Activated T-cell treated with anti-CD3 and anti-CD28 coated beads, Interleukin-2, amount 50 U/mL, for 72 hours (primary cell): Measurements from ENCODE around the gene MARCHF9. TPM values are rescaled to one million over a fixed set of nuclear protein-coding genes. Genes with fewer than 3 reads are reported as not detected.

Experiments
- ATAC-seq, 2 donors: fragments of 150-1000 bp; cut with Tn5 transposase; replicated peaks in 1 of 2; 2 replicates each; pipeline ENCODE4 v1.10.0; 2021; ENCODE audit warnings: moderate library complexity in 2 of 2, mild to moderate bottlenecking in 1 of 2
- DNase-seq, 2 donors: peaks; one replicate each; pipeline ENCODE4 v3.0.0; 2021 to 2022; ENCODE audit warnings: mixed read lengths in 1 of 2
- H3K27ac Mint-ChIP-seq: one replicate; pipeline ENCODE4 v1.8.0; 2022; ENCODE audit warnings: mild to moderate bottlenecking, moderate library complexity, mixed read lengths
- H3K27me3 Mint-ChIP-seq: one replicate; pipeline ENCODE4 v1.8.0; 2022; ENCODE audit warnings: low read depth, mixed read lengths
- H3K36me3 Mint-ChIP-seq, 2 donors: one replicate each; pipeline ENCODE4 v1.8.0; 2022; ENCODE audit warnings: mixed read lengths in 2 of 2, mild to moderate bottlenecking in 1 of 2; ENCODE audit not compliant: insufficient read depth in 2 of 2
- H3K4me1 Mint-ChIP-seq: one replicate; pipeline ENCODE4 v1.8.0; 2022; ENCODE audit warnings: low read depth, mixed read lengths
- H3K4me3 Mint-ChIP-seq, 2 donors: one replicate each; pipeline ENCODE4 v1.8.0; 2022; ENCODE audit warnings: mild to moderate bottlenecking in 2 of 2, mixed read lengths in 2 of 2, moderate library complexity in 2 of 2
- H3K9me3 Mint-ChIP-seq, 2 donors: one replicate each; pipeline ENCODE4 v1.8.0; 2022; ENCODE audit warnings: mixed read lengths in 2 of 2
- total RNA-seq, 2 donors: library from RNA; stranded (reverse); gene quantifications; one replicate each; pipeline ENCODE4 v1.2.3, GENCODE V29; 2022

The MARCHF9 gene
- total RNA-seq, 2 donors from 2014 or later = 30.2 to 32.9 TPM

- Mint-ChIP-seq H3K4me3 (no peak overlapping the region), H3K27me3 (no peaks in the 10 kb centered on the region), H3K27ac (no peak overlapping the region), H3K36me3 (peaks cover 6 to 15% of the 10 kb centered on the region in 2 donors), H3K9me3 (no peaks in the 10 kb centered on the region), H3K4me1 (peaks cover 45% of the 10 kb centered on the region)
- no peak for ATAC-seq
- DNase-seq = no peak
These were observed 3.9 kb downstream of the MARCHF9 start for GRCh38 chr12:57758552-57759359.

DNA sequence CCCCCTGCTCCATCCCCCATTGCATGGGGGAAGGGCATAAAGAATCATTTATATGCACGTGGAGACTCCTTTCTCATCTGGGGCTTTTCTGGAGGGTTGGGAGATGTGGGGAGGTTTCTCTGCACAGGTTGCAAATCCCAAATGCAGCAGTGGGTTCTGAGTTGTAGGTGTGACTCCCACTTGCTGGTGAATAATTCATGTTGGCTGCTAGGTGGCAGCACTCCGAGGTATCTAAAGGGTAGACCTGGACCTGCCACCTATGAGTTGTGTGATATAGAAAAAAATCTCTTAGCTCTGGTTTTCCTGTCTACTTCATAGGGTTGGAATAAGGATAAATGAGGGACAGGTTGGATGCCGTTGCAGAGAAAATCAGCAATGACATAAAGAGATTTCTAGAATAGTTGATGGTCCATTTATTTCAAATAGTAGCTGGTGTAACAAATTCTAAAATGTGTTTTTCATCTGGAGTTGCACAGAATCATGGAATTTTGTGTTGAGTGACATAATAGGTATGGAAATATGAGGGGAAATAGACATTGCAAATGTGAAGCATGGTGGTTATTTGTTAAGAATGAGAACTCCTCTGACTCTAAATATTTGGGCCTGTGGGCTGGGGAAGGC is 4.6 kb downstream of the MARCHF9 start:
- no peak for ATAC-seq

DNA sequence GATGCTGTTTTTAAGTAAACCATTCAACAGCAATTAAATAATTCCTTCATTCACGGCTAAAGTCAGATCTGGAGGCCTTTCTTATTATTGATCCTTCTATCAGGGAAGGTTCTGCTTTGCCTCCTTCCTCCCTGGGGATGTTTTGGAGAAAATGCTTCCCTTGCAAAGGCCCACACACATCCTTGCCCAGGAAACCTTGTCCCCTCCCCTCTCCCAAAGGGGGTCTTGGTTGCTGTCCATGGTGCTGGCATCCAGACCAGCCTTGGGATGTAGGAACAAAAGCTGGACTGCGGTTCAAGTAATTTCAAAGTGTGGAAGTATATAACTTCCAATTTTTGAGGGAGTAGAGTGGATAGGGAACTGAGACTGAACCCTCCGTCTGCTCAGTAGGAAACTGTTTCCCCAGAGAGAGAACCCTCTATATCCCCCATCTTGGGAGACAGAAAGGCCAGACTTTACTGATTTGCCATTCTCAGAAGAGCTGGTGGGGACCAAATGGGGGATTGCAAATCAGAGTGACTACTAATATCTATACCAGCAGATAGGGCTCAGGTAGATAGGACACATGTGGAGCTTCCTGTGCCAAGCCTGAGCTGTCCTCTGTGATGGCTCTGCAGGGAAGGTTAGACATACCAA is 5.6 kb downstream of the MARCHF9 start:
- Mint-ChIP-seq H3K36me3 (peaks cover 4 to 16% of the 10 kb centered on the region in 2 donors), H3K27ac (no peak overlapping the region), H3K4me1 (peaks cover 50% of the 10 kb centered on the region), H3K27me3 (no peaks in the 10 kb centered on the region), H3K9me3 (no peaks in the 10 kb centered on the region), H3K4me3 (no peak overlapping the region)
- no peak for DNase-seq
- no peak for ATAC-seq

More for the DNA sequence above, 4.6 kb downstream of the MARCHF9 start:
- Mint-ChIP-seq H3K36me3 (peaks cover 5 to 16% of the 10 kb centered on the region in 2 donors), H3K27ac (no peak overlapping the region), H3K27me3 (no peaks in the 10 kb centered on the region), H3K4me3 (no peak overlapping the region), H3K4me1 (peaks cover 45% of the 10 kb centered on the region), H3K9me3 (no peaks in the 10 kb centered on the region)
- peak; percentile 23 to 45 for DNase-seq

- DNase-seq (no peak), ATAC-seq (no peak)
- H3K4me1 Mint-ChIP-seq = peaks cover 49% of the 10 kb centered on the region
- no peaks in the 10 kb centered on the region for H3K27me3 Mint-ChIP-seq
- no peaks in the 10 kb centered on the region for H3K9me3 Mint-ChIP-seq
- no peak overlapping the region for H3K27ac Mint-ChIP-seq
- H3K36me3 Mint-ChIP-seq = peaks cover 0 to 16% of the 10 kb centered on the region in 2 donors
- no peak overlapping the region for H3K4me3 Mint-ChIP-seq
These were observed 6.6 kb downstream of the MARCHF9 start for GRCh38 chr12:57761391-57761998.

DNA sequence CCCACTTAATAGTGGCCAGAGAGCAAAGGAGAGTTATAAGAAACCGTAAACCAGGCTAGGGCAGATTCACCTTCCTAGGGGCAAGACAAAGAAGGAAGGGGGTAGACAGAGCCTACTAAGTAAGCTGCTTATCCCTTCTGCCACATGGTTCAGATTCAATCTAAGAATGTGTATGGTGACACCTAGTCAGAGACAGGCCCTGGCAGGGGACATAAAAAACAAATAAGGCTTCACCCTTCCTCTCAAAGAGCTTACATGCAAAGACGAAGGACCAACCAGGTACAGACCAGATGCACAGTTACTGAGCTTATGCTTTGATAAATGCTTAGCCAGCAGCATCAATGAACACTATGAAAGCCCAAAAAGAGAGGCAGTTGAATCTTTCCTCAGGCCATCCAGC is 7.6 kb downstream of the MARCHF9 start:
- ATAC-seq (no peak), DNase-seq (no peak)
- Mint-ChIP-seq H3K27ac (no peak overlapping the region), H3K4me3 (no peak overlapping the region), H3K36me3 (peaks cover 0 to 10% of the 10 kb centered on the region in 2 donors), H3K9me3 (no peaks in the 10 kb centered on the region), H3K27me3 (no peaks in the 10 kb centered on the region), H3K4me1 (peaks cover 44% of the 10 kb centered on the region)

DNA sequence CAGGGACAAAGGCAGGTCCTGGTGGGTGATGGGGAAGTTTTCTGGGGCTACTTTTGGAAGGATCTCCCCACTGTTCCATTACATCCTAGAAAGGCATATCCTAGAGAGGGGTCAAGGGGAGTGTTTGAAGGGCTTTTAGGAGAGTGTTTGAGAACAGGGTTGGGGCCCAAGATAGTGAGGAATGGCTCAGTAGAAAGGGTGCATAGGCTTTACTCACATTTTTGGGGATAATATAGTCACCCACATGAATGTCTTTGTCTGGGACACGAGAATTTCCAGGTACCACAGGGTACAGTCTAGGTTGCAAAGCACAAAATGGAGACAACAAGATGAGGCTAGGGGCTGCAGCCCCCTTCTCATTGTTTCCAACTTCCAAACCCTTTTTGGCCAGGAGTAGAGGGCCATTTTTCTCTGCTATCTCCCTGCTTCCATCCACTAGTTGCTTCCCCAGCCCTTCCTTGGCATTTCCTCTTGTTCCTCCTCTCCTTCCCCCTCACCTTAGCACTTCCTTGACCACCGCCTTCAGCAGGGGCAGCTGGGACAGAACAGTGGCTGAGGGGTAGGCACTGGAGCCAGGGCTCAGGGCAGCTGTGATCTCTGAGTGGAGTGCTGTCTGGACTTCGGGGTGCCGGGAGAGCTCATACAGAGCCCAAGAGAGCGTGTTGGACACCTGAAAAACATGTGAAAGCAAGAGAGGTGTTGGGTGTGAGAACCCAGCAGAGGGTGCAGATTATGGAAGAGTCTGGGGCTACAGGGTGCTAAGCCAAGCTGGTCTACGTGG is 9.2 kb downstream of the MARCHF9 start:
- Mint-ChIP-seq H3K36me3 (peaks cover 0 to 8% of the 10 kb centered on the region in 2 donors), H3K27me3 (no peaks in the 10 kb centered on the region), H3K4me3 (peak overlapping the region; percentile 89 to 90)

DNA sequence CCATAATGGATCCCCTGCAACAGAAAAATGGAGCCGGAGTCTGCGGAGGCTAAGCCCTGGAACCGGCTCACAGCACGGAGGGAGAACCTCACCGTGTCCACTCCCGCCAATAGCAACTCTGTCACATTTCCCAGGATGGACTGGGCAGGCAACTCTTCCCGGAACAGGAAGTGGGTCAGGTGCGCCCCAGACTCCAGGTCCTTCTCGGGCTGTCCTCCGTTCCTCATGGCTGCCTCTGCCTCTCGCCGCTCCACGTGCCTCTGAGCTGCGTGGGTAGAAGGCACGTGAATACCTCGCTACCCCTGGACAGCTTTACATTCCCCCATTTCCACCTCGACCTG is 9.7 kb downstream of the MARCHF9 start:
- H3K4me3 Mint-ChIP-seq = peak overlapping the region; percentile 89 to 90
- H3K4me1 Mint-ChIP-seq = peaks cover 33% of the 10 kb centered on the region
- no peaks in the 10 kb centered on the region for H3K27me3 Mint-ChIP-seq
- ATAC-seq = peak; percentile 20 to 30
- DNase-seq = peak in 1 of 2 donors; percentile 31
- H3K27ac Mint-ChIP-seq = no peak overlapping the region
- no peaks in the 10 kb centered on the region for H3K9me3 Mint-ChIP-seq
- H3K36me3 Mint-ChIP-seq = peaks cover 0 to 9% of the 10 kb centered on the region in 2 donors

More for the DNA sequence above, 9.2 kb downstream of the MARCHF9 start:
- no peak for DNase-seq
- H3K27ac Mint-ChIP-seq = peak overlapping the region; percentile 34
- no peak for ATAC-seq
- H3K9me3 Mint-ChIP-seq = no peaks in the 10 kb centered on the region
- peaks cover 38% of the 10 kb centered on the region for H3K4me1 Mint-ChIP-seq

DNA sequence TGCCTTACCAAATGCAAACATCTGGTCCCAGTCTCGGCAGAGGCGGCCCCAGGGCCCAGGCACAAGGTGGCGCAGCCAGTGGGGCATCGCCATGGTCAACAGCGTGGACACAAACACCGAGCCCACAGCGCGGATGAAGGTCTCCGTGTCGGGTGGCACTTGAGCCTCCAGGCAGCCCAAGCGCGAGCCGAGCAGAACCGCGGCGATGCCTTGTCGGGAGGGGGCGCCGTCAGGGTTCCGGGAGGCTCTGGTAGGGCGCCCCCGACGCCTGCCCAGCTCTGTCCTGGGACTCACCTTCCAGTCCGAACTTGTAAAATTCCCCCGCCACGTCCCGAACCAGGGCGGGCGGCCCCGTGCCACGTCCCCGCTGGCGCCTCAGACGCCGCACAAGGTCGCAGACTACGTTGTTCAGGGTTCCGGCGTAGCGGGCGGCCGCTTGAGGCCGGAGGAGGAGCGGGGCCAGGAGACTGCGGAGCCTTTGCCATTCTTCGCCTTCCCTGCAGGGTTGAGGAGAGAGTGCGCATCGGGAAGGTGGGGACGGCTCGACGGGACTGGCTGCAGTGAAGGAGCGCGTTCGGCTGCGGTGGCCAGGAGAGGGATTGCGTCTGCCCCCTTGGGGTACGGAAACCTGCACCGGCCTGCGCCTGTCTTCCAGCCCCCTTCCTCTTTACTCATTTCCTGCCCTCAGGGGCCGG is 10.2 kb downstream of the MARCHF9 start:
- no peaks in the 10 kb centered on the region for H3K9me3 Mint-ChIP-seq
- H3K36me3 Mint-ChIP-seq = peaks cover 0 to 10% of the 10 kb centered on the region in 2 donors
- H3K4me1 Mint-ChIP-seq = peaks cover 34% of the 10 kb centered on the region
- H3K27me3 Mint-ChIP-seq = no peaks in the 10 kb centered on the region
- peak overlapping the region; percentile 25 for H3K27ac Mint-ChIP-seq
- ATAC-seq = peak; percentile 80 to 84
- H3K4me3 Mint-ChIP-seq = peak overlapping the region; percentile 89 to 90
- peak; percentile 74 to 79 for DNase-seq

GRCh38 chr12:57765698-57766463 is 11.0 kb downstream of the MARCHF9 start:
- H3K27me3 Mint-ChIP-seq = no peaks in the 10 kb centered on the region
- peak; percentile 28 to 30 for DNase-seq
- peaks cover 0 to 14% of the 10 kb centered on the region in 2 donors for H3K36me3 Mint-ChIP-seq
- peak; percentile 19 to 34 for ATAC-seq
- H3K27ac Mint-ChIP-seq = peak overlapping the region; percentile 31
- H3K9me3 Mint-ChIP-seq = no peaks in the 10 kb centered on the region
- H3K4me3 Mint-ChIP-seq = peak overlapping the region; percentile 89 to 90
- H3K4me1 Mint-ChIP-seq = peaks cover 41% of the 10 kb centered on the region

GRCh38 chr12:57766464-57767304 is 11.8 kb downstream of the MARCHF9 start, which contains the start of gene CYP27B1:
TSS of gene CYP27B1 (minus strand) at chr12:57767078. CDS start at chr12:57767041, 37 bp downstream.
- Mint-ChIP-seq H3K4me1 (peaks cover 49% of the 10 kb centered on the region), H3K9me3 (no peaks in the 10 kb centered on the region), H3K27ac (peak within 1 kb of the TSS; percentile 39), H3K27me3 (no peaks in the 10 kb centered on the region), H3K4me3 (peak within 1 kb of the TSS; percentile 89 to 90), H3K36me3 (peaks cover 0 to 16% of the 10 kb centered on the region in 2 donors)
- DNase-seq (peak in 1 of 2 donors; percentile 30), ATAC-seq (peak in 1 of 2 donors; percentile 20)

- DNase-seq = no peak
- Mint-ChIP-seq H3K27ac (no peak overlapping the region), H3K4me3 (peak overlapping the region; percentile 5 to 89), H3K36me3 (peaks cover 0 to 18% of the 10 kb centered on the region in 2 donors), H3K9me3 (no peaks in the 10 kb centered on the region), H3K4me1 (peaks cover 52% of the 10 kb centered on the region), H3K27me3 (no peaks in the 10 kb centered on the region)
- ATAC-seq = no peak
These were observed 12.4 kb downstream of the MARCHF9 start for GRCh38 chr12:57767305-57767698.
